Activated naive CD4-positive, alpha-beta T cell treated with anti-CD3 and anti-CD28 coated beads, Interleukin-2, amount 50 U/mL, for 72 hours (primary cell): ENCODE results near the gene RAPGEF4. TPM values are rescaled to one million over a fixed set of nuclear protein-coding genes. Genes with fewer than 3 reads are reported as not detected.

Experiments
- ATAC-seq, 2 donors: fragments of 150-1000 bp; cut with Tn5 transposase; 2 replicates each; pipeline ENCODE4 v1.10.0; 2021; ENCODE audit warnings: mild to moderate bottlenecking in 2 of 2, moderate library complexity in 2 of 2
- DNase-seq, 2 donors: peaks; one replicate each; pipeline ENCODE4 v3.0.0; 2021 to 2022; ENCODE audit warnings: low spot score in 2 of 2
- H3K27ac Mint-ChIP-seq, 2 donors: one replicate each; pipeline ENCODE4 v1.8.0; 2022; ENCODE audit warnings: mild to moderate bottlenecking in 2 of 2, mixed read lengths in 2 of 2
- H3K36me3 Mint-ChIP-seq, 2 donors: one replicate each; pipeline ENCODE4 v1.8.0; 2022; ENCODE audit warnings: mixed read lengths in 2 of 2
- H3K9me3 Mint-ChIP-seq, 2 donors: one replicate each; pipeline ENCODE4 v1.8.0; 2022; ENCODE audit warnings: mixed read lengths in 2 of 2
- total RNA-seq, 2 donors: library from RNA; stranded (reverse); gene quantifications; one replicate each; pipeline ENCODE4 v1.2.3, GENCODE V29; 2022

Gene RAPGEF4
- total RNA-seq, 2 donors from 2014 or later: 1.0 to 1.3 TPM

DNA sequence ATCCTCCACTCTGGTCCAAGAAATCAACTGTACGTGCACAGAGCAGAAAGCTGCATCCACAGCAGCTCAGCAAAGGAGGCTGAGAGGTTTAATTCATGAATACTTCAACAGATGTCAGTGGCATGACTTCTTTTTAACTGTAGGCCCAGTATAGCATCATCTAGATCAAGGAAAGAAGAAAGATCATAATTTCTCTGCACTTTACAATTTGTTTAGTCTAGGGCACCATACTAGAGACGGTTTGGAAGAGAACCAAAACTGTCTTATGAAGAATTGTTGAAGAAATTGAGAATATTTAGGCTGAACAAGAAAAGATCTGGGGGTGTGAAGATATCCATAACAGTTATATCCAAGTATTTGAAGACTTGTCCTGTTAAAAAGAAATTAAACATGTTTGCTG, 309.5 kb downstream of the RAPGEF4 start:
- no peak for DNase-seq
- ATAC-seq: no peak
- Mint-ChIP-seq H3K27ac (no peak overlapping the region), H3K9me3 (no peaks in the 10 kb centered on the region), H3K36me3 (no peaks in the 10 kb centered on the region)

DNA sequence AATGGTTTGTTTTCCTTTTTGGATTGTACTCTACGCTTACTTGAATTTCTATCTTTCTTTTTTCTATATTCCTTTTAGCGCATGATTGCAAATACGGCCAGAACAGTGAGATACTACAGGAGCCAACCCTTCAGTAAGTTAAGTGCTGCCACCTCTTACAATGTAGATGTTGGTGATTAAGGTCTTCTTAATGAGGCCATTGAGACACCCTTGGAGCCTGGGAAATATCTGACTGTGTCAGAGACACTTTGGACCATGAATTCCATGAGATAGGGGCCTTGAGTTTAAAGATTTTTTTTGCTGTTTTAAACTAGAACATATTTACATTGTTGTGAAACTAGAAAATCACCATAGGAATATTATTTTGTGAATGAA, 312.9 kb downstream of the RAPGEF4 start:
- Mint-ChIP-seq H3K36me3 (no peaks in the 10 kb centered on the region), H3K27ac (no peak overlapping the region), H3K9me3 (no peaks in the 10 kb centered on the region)
- ATAC-seq (no peak), DNase-seq (no peak)

DNA sequence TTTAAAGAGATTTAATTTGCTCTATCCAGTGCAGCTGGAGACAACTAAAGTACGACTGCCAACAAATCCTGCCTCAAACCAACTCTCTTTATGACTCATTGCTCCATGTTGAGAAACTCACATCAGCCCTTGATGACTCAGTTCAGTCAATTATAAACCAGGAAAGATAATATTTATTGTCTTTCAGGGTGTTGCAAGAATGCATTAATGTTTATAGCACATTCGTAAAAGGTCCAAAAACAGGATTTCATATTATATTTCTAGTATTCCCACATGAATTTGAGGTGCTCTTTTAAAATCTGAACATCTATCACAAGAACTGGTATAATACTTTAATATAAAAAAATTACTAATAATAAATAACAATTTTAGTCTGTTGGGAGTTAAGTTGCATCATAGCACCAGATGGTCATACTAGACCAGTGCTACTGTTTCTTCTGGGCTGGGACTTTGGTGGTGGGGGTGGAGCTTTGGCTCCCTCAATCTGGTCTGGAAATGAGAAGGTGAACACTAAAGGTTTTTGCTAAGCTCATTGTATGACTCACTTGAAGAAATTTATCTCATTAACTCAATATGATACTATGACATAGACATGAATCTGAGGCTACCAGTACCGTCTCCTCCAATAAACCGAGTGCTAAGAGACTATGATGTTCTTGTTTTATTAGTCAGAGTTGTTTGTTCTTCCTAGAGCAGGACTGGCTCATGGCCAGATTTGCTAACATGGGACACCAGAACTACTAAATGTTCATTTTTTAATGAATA, 313.4 kb downstream of the RAPGEF4 start:
- H3K36me3 Mint-ChIP-seq: no peaks in the 10 kb centered on the region
- H3K27ac Mint-ChIP-seq: peak overlapping the region in 1 of 2 donors; percentile 58
- peak in 1 of 2 donors; percentile 54 for DNase-seq
- no peaks in the 10 kb centered on the region for H3K9me3 Mint-ChIP-seq
- peak; percentile 92 to 99 for ATAC-seq

DNA sequence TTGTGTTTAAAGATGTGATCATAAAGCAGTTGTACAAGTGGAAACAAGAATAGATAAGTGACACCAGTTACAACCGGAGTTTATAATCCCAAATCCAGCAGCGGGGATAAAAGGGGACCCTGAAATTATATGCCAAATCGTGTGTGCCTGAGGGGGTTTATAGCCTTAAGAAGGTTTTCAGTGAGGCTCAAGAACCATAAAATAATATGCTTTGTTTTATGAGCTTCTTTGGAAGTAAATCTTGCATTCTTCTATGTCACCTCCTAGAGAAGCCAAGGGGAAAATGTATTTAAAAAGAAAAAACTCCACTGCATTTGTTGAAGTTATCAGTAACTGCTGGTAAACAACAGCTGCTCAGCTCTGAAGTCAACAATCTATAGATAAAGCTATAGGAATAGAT, 314.2 kb downstream of the RAPGEF4 start:
- Mint-ChIP-seq H3K27ac (no peak overlapping the region), H3K36me3 (no peaks in the 10 kb centered on the region), H3K9me3 (no peaks in the 10 kb centered on the region)
- no peak for ATAC-seq
- no peak for DNase-seq

DNA sequence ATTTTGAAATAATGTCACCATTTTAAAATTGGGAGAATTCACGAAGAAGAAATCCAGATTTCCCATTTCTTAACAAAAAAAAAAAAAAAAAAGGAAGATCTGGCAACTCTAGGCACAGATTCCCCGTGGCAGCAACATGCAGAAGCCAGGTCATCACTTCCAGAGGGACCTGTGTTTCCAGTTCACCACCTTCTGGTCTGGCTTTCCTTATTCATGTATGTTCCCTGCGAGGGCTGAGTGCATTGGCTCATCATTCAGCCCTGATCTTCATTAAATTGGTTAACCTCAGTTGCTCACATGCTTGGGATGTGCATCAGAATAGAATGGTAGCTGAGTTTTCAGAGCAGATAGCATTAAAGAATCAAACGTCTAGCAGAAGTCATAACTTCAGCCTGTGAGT, 315.0 kb downstream of the RAPGEF4 start:
- Mint-ChIP-seq H3K9me3 (no peaks in the 10 kb centered on the region), H3K36me3 (no peaks in the 10 kb centered on the region), H3K27ac (no peak overlapping the region)
- ATAC-seq (no peak), DNase-seq (no peak)

DNA sequence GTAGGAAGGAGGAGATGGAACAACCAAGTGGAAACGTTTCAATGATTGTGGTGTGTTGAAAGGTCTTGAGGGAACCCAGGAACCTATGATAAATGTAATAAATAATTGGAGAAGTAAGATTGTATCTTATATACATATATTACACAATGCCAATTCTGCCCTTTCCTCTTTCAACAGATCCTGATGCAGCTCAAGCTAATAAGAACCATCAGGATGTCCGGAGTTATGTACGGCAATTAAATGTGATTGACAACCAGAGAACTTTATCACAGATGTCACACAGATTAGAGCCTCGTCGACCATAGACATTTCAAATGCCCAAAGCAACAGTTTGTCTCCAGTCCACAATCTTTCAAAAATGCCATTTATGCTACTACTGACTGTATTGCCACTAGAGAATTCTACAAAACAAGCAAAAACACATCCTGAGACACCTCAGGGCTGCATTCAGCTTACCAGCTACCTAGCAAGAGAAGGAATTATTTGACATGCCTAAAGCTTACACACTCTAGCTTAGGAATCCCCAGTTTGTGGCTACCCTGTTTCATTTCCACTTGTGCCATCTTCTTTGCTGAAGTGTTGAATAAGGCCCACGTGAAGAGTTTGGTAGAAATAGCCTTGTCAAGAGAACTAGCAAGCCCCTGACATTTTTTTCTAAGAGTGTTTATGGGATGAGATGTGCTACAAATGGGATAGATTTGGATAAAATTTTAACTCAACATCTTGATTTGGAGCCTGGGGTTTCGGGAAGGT, 316.0 kb downstream of the RAPGEF4 start:
- H3K9me3 Mint-ChIP-seq: no peaks in the 10 kb centered on the region
- ATAC-seq: no peak

DNA sequence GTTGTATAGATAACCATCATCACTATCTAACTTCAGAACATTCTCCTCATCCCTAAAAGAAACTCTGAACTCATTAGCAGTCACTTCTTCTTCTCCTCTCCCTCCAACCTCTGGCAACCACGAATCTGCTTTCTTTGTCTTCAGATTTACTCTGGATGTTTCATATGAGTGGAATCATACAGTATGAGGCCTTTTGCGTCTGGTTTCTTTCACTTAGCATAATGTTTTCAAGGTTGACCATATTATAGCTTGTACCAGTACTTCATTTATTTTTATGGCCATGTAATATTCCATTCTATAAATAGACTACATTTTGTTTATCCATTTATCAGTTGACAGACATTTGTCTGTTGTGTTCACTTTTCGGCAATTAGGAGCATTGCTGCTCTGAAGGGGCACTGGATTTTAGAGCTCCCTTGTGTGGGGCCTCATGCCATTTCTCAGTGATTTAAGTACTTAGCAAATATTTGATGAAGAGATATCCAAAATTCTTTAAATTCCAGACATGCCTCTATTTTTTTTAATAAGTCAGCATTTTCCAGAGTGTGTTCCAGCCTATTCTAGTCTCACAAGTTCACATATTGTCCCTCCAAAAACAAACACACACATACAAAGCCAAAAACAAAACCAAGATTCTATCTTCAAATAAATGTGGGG, 317.5 kb downstream of the RAPGEF4 start:
- no peak for DNase-seq
- H3K36me3 Mint-ChIP-seq: no peaks in the 10 kb centered on the region
- no peak for ATAC-seq
- no peak overlapping the region for H3K27ac Mint-ChIP-seq
- no peaks in the 10 kb centered on the region for H3K9me3 Mint-ChIP-seq

More for the DNA sequence above, 316.0 kb downstream of the RAPGEF4 start:
- Mint-ChIP-seq H3K27ac (no peak overlapping the region), H3K36me3 (no peaks in the 10 kb centered on the region)
- DNase-seq: no peak

DNA sequence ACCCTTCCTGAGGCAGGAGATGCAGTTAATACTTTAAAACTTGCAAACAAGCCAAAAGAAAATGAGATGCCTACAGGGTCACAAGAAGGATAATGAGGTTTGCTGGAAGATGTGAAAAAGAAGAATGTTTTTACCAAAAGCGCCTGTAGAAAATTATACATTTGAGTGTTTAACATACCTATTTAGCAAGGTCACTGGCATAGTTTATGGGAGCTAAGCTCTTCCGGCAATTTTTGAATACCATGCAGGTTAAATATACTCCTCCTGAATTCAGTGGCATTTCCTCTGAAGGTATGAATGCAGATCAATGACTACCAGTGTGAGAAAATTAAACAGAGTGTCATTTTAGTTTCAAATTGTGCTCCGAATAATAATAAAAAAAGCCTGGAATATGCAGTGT, 318.8 kb downstream of the RAPGEF4 start:
- ATAC-seq (no peak), DNase-seq (no peak)
- no peaks in the 10 kb centered on the region for H3K9me3 Mint-ChIP-seq
- H3K36me3 Mint-ChIP-seq: no peaks in the 10 kb centered on the region
- H3K27ac Mint-ChIP-seq: no peak overlapping the region

DNA sequence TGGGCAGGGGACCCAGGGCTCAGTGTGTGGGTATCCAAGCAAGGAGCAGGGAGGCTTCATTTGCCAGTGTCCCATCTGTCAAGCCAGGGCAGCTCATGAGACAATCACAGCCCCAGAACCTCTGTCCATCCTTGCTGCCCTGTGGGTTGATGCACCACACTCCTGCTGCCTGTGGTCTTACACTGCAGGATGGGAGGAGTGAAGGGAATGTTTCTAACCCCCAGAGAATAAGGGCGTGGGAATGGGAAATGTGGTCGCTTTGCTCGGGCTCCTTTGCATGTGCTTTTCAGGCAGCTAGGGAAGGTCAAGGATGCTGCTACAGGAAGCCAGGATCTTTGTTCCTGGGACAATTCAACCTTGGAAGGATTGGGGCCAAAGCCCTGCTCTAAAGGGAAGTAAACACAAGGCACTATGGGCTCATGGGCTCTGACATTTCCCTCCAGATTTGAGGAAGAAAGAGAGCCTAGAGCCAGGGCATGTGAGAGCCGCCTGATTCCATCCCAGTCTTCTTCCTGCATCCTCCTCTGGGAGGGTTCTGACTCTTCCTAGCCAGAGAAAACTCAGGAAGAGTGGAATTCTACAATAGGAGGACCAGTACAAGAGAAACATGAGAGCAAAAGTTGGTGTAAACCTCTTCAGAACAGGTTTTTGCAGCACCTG, 321.2 kb downstream of the RAPGEF4 start:
- peak overlapping the region in 1 of 2 donors; percentile 58 for H3K27ac Mint-ChIP-seq
- no peak for ATAC-seq
- H3K36me3 Mint-ChIP-seq: no peaks in the 10 kb centered on the region
- DNase-seq: no peak
- H3K9me3 Mint-ChIP-seq: no peaks in the 10 kb centered on the region

DNA sequence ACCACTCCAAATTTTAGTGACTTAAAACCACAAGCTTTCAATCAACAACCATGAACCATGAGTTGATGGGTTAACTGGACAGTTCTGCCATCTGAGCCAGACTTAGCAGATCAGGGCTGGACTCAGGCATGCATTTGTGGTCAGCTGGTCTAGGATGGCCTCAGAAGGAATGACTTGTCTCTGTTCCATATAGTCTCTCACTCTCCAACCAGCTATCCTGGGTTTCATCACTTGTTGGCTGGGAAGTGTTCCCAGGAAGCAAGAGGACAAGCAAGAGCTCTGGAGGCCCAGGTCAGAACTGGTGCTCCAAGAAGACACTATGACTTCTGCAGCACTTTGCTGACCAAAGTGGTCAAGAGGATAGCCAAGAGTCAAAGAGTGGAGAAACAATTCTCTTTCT, 322.5 kb downstream of the RAPGEF4 start:
- ATAC-seq: no peak

DNA sequence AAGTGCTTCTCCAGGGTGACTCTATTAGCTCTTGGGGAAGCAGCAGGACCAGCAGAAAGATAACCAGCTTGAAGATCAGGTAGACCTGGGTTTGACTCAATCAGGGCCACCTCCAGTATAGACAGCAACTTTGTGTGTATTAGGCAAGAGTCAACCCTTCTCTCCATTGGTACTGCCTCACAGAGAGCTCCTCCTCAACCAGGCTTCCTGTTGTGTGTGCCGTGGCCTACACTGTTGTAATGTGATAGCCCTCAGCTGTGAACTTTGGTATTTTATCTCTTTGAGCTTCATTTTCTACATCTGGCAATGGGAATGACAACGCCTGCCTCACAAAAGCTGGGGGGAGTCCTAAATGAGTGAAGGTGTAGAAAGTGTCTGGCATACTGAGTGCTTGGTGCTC, 323.0 kb downstream of the RAPGEF4 start:
- DNase-seq (no peak), ATAC-seq (no peak)
- H3K9me3 Mint-ChIP-seq: no peaks in the 10 kb centered on the region
- H3K36me3 Mint-ChIP-seq: no peaks in the 10 kb centered on the region
- no peak overlapping the region for H3K27ac Mint-ChIP-seq

More for the DNA sequence above, 322.5 kb downstream of the RAPGEF4 start:
- Mint-ChIP-seq H3K9me3 (no peaks in the 10 kb centered on the region), H3K36me3 (no peaks in the 10 kb centered on the region), H3K27ac (no peak overlapping the region)
- no peak for DNase-seq

DNA sequence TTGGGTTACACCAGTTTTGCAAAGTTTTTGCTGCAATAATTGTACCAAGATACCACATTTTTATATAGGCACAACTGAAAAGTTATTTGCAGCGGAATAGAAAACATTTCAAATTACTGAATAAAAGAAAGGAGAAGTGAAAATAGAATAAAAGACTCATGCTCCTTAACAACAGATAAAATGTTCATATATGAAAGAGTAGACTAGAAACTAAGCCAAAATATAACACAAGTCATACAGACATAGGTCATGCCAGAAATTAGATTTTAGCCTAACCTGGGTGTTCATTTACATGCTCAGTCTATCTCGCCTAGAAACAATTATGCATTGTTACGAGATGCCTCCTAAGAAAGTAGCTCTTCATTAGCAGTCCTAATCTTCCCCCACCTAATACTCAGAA, 323.6 kb downstream of the RAPGEF4 start:
- DNase-seq: no peak
- Mint-ChIP-seq H3K9me3 (no peaks in the 10 kb centered on the region), H3K27ac (no peak overlapping the region), H3K36me3 (no peaks in the 10 kb centered on the region)
- no peak for ATAC-seq

DNA sequence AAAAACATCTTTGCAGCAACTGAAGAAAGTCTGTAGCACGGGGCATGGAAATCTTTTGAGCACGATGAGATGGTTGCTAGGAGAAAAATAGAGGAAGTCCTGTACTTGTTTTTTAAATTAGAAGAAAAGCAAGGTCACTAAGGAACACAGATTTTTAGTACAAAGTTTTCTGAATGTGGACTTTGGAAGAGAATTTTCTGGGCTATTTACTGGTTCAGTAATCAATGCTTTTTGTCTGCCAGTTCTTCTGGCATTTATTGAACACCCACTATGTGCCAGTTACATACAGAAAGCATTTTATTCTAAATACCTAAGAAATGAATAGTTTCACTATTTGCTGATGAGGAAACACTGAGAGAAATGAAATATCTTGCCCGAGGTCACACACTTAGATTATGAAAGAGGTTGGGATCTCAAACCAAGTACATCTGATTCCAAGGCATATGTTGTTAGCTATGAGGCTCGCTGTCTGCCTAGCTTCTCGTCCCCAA, 324.4 kb downstream of the RAPGEF4 start:
- Mint-ChIP-seq H3K9me3 (no peaks in the 10 kb centered on the region), H3K27ac (no peak overlapping the region), H3K36me3 (no peaks in the 10 kb centered on the region)
- ATAC-seq (no peak), DNase-seq (no peak)

DNA sequence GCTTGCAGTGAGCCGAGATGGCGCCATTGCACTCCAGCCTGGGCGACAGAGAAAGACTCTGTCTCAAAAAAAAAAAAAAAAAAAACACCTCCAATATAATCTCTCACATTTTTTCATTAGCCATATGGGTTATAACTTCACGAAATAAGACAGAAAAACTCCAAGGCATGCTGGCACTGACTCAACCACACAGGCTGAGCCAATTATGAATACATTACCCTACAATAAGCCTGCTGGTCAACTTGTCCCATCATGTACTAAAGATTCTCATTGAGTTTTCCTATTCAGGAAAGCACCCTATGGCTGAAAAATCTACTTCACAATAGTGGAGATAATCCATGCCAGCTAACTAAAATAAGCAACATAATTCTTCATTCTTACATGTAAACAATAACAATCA, 327.2 kb downstream of the RAPGEF4 start:
- ATAC-seq: no peak
- Mint-ChIP-seq H3K27ac (no peak overlapping the region), H3K9me3 (no peaks in the 10 kb centered on the region), H3K36me3 (no peaks in the 10 kb centered on the region)
- DNase-seq: no peak

DNA sequence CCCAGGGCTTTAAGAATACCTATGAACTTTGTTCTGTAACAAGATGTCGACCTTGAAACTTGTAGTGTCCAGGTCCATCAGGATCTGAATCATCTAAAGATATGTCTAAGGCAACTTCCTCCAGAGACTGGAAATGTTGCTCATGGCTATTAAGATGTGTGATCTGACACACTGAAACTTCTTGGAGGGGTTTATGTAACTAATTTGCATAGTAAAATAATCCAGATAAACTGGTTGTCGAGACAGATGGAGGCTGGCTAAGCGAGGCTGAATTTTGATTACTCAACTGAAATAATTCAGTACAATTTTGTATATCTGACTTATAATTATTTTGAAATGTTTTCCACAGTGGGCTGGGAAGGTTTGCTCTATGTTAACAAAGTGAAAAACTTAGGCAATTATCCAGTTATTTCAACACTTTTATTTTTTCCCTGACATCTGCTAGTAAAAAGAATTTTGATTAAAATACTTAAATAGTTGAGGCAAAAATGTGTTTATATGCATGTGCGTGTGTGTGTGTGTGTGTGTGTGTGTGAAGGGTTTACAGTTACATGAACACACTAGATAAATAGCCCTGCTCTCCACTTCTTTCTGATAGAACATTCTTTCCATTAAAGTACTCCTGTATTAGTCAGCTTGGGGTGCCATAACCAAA, 328.6 kb downstream of the RAPGEF4 start:
- no peak for ATAC-seq
- Mint-ChIP-seq H3K9me3 (no peaks in the 10 kb centered on the region), H3K36me3 (no peaks in the 10 kb centered on the region), H3K27ac (no peak overlapping the region)
- DNase-seq: no peak

DNA sequence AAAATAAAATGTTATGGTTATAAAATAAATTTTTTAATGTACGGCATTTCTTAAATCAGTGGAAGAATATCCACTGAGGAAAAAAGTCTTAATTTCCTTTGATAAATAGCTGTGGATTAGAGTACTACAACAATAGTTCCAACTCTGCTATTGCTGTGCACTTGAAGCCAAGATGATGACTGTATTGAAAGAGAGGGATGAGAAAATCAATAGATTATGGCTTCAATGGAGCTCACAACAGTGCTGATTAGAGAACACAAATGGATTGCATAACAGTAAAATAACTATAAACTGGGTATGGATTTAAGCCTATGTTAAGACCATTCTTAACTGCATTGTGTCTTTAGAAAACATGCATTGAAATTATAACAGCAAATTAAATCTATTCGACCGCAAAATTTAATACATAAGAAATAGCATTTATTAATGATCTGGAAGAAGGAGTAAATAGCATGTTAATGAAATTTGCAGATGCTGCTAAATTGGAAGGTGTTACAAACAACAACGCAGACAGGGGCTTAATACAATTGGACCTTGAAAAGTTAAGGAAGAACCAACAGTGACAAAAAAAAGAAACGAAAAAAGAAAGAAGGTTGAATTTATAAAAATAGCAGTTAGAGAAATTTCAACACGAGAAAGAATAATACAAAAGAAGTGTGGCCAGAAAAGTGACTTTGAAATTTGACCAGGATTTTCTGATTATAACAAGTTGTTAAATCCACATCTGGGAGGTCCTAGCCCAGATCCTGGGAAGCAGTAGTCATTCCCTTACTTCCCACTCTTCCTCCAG, 331.4 kb downstream of the RAPGEF4 start:
- Mint-ChIP-seq H3K36me3 (no peaks in the 10 kb centered on the region), H3K27ac (no peak overlapping the region), H3K9me3 (no peaks in the 10 kb centered on the region)
- ATAC-seq: no peak
- no peak for DNase-seq
